ENCODE results near the gene SNRNP25.

DNA sequence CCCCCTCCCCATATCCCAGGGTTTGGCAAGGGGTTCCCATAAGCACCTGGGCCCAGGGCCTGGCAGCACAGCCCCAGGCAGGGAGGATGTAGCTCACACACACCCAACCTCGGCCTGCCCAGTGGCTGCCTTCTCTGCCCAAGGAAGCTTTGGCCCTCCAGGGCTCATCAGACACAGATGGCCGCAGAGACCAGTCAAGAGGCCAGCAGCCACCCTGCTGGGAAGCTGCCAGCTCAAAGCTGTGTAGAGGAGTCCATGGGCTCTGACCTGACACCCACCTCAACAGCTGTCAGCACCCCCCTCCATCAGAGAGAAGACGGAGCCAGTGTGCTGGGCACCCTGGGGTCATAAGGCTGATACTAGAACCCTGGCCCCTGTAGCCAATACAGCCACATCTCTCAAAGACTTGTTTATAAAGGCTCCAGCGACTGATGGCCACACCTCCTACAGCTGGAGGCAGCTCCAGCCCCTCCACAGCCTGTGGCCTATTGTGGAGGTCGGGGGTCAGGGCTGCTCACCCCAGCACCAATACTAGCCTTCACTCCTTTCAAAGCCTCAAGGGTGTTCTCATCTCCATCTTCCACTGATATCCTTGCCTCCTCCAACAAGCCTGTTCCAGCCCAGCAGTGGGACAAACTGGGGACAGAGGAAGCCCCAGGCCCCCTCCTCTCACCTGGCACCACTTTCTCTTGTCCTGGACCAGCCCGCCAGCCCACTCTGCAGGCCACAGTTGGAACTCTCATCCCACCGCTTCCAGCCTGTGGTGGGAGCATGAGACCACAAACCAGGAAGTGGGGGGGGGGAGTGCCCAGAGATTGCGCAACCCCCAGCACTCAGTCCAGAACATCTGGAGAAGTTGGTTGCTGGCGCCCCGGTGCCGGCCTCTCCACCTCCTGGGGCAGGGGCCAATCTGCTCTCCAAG is 22.2 kb downstream of the SNRNP25 start:
- TF ChIP-seq GATA2 (IDR thresholded peaks at IDR 0.05; ENCODE audit: low read depth, low read length) (no peak), GATA3 (IDR thresholded peaks at IDR 0.05; ENCODE audit: low read depth, low read length) (no peak)
